Uterus (tissue), 2 donors: Measurements from ENCODE around the gene HERC4.
A peak's percentile ranks its signal among the peaks of the same experiment; 100 is the strongest.

ENCODE experiments used
- POLR2A ChIP-seq, 2 donors: fragments of 450-650 bp; IDR thresholded peaks; one replicate each; pipeline ENCODE4 v1.6.1; 2016; ENCODE audit warnings: antibody characterized with exemption in 2 of 2, mild to moderate bottlenecking in 1 of 2, moderate library complexity in 1 of 2
- TF ChIP-seq, protein P1 (sequence below), 4 experiments: fragments of 200-600 bp in 2 of 4; fragments of 450-650 bp in 2 of 4; sonication (generic) in 2 of 4; IDR thresholded peaks; one replicate each; pipeline ENCODE4 v1.5.1; 2016 to 2019; ENCODE audit warnings: antibody characterized with exemption in 4 of 4, mild to moderate bottlenecking in 2 of 4, moderate library complexity in 1 of 4

DNA sequence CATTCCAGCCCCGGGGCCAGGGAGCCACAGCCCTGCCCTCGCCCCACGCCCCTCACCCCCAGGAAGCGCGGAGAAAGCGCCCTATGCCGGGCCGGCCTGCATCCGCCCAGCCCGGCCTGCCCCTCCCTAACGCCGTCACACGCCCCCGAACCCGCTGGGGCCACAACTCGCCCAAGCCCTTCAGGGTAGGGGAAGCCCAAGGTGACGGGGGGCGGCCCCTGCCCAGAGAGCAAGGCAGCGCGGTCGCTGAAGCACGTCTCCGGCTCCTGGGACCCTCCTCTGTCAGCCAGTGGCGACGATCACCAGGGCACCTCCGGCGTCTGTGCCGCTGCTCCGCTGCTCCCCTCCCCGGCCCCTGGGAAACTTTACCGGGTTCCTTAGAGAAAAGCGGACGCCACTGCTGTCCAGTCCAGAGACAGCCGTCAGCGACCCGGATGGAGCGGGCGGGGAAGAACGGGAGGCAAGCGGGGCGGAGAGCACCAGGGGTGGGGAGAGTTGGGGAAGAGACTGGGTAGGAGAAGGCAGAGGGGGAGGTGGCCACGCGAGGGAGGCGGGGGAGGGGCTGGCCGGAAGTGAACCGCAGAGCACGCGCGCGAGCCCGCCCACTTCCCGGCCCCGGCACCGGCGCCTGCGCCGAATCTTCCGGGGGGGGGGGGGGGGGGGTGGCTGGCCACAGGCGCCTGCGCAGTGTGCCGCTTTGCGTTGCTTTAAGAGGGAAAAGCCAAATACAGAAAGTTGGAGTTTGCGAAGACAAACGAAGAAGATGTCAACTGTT lies at the start of gene HERC4:
- TF ChIP-seq, protein P1, sequence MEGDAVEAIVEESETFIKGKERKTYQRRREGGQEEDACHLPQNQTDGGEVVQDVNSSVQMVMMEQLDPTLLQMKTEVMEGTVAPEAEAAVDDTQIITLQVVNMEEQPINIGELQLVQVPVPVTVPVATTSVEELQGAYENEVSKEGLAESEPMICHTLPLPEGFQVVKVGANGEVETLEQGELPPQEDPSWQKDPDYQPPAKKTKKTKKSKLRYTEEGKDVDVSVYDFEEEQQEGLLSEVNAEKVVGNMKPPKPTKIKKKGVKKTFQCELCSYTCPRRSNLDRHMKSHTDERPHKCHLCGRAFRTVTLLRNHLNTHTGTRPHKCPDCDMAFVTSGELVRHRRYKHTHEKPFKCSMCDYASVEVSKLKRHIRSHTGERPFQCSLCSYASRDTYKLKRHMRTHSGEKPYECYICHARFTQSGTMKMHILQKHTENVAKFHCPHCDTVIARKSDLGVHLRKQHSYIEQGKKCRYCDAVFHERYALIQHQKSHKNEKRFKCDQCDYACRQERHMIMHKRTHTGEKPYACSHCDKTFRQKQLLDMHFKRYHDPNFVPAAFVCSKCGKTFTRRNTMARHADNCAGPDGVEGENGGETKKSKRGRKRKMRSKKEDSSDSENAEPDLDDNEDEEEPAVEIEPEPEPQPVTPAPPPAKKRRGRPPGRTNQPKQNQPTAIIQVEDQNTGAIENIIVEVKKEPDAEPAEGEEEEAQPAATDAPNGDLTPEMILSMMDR (IDR thresholded peaks at IDR 0.05): no peak
- peak; percentile 62 to 68 for TF ChIP-seq POLR2A (IDR thresholded peaks at IDR 0.05)
